H9 (cell line): Measurements from ENCODE around the gene LTBP2. TPM values are rescaled to one million over a fixed set of nuclear protein-coding genes. Genes with fewer than 3 reads are reported as not detected.

Source experiments
- DNase-seq: peaks from one replicate; pipeline ENCODE4 v3.0.0-alpha.2; 2017
- H2AFZ ChIP-seq: one replicate; pipeline ENCODE4 v1.6.1; 2013; ENCODE audit warnings: mild to moderate bottlenecking, low read length, control low read depth, moderate library complexity
- H2AK5ac ChIP-seq: 2 replicates; pipeline ENCODE4 v1.6.1; 2013; ENCODE audit warnings: low read length, control low read depth, mixed read lengths; ENCODE audit not compliant: insufficient read length
- H2BK120ac ChIP-seq: one replicate; pipeline ENCODE4 v1.6.1; 2013; ENCODE audit warnings: low read depth, mild to moderate bottlenecking, low read length, control low read depth, inconsistent platforms; ENCODE audit not compliant: poor library complexity, severe bottlenecking
- H2BK12ac ChIP-seq: 2 replicates; pipeline ENCODE4 v1.6.1; 2013; ENCODE audit warnings: low read length, control low read depth, mixed read lengths, low read depth; ENCODE audit not compliant: insufficient read length
- H2BK15ac ChIP-seq: 2 replicates; pipeline ENCODE4 v1.6.1; 2013; ENCODE audit warnings: low read depth, low read length, control low read depth
- H2BK20ac ChIP-seq: one replicate; pipeline ENCODE4 v1.6.1; 2013; ENCODE audit warnings: low read depth, mild to moderate bottlenecking, low read length, control low read depth, inconsistent platforms; ENCODE audit not compliant: poor library complexity, severe bottlenecking
- H2BK5ac ChIP-seq: 2 replicates; pipeline ENCODE4 v1.6.1; 2013; ENCODE audit warnings: low read length, control low read depth, mixed read lengths; ENCODE audit not compliant: insufficient read length
- H3K14ac ChIP-seq: 2 replicates; pipeline ENCODE4 v1.6.1; 2013; ENCODE audit warnings: low read length, control low read depth; ENCODE audit not compliant: insufficient read depth
- H3K18ac ChIP-seq: 2 replicates; pipeline ENCODE4 v1.6.1; 2013; ENCODE audit warnings: low read depth, mild to moderate bottlenecking, mixed read lengths, low read length, control low read depth; ENCODE audit not compliant: insufficient read length
- H3K23ac ChIP-seq: 2 replicates; pipeline ENCODE4 v1.6.1; 2013; ENCODE audit warnings: low read length, control low read depth, mixed read lengths, low read depth; ENCODE audit not compliant: insufficient read length
- H3K23me2 ChIP-seq: 2 replicates; pipeline ENCODE4 v1.6.1; 2013; ENCODE audit warnings: low read depth, mild to moderate bottlenecking, mixed read lengths, low read length, control low read depth; ENCODE audit not compliant: insufficient read length, poor library complexity, severe bottlenecking
- H3K27ac ChIP-seq: 2 replicates; pipeline ENCODE4 v1.5.1; 2013; ENCODE audit warnings: low read length, control low read depth, mixed read lengths, low read depth; ENCODE audit not compliant: insufficient read length
- H3K27me3 ChIP-seq: 2 replicates; pipeline ENCODE4 v1.6.1; 2013; ENCODE audit warnings: low read length, control low read depth, inconsistent platforms; ENCODE audit not compliant: insufficient read depth
- H3K4ac ChIP-seq: 2 replicates; pipeline ENCODE4 v1.6.1; 2013; ENCODE audit warnings: low read depth, mild to moderate bottlenecking, control low read depth, inconsistent platforms, low read length, moderate library complexity
- H3K4me1 ChIP-seq: 2 replicates; pipeline ENCODE4 v1.6.1; 2013; ENCODE audit warnings: low read length, control low read depth, inconsistent platforms; ENCODE audit not compliant: insufficient read depth
- H3K4me2 ChIP-seq: 2 replicates; pipeline ENCODE4 v1.6.1; 2013; ENCODE audit warnings: low read length, control low read depth, mixed read lengths; ENCODE audit not compliant: insufficient read length, insufficient read depth
- H3K56ac ChIP-seq: 2 replicates; pipeline ENCODE4 v1.6.1; 2013; ENCODE audit warnings: low read depth, mild to moderate bottlenecking, mixed read lengths, low read length, control low read depth; ENCODE audit not compliant: insufficient read length
- H3K79me1 ChIP-seq: 2 replicates; pipeline ENCODE4 v1.6.1; 2013; ENCODE audit warnings: low read depth, mild to moderate bottlenecking, moderate library complexity, low read length, control low read depth, inconsistent platforms; ENCODE audit not compliant: insufficient read depth, poor library complexity, severe bottlenecking
- H3K79me2 ChIP-seq: 2 replicates; pipeline ENCODE4 v1.6.1; 2013; ENCODE audit warnings: low read length, control low read depth, inconsistent platforms; ENCODE audit not compliant: insufficient read depth
- H3K9ac ChIP-seq: 2 replicates; pipeline ENCODE4 v1.6.1; 2013; ENCODE audit warnings: low read length, control low read depth, mixed read lengths; ENCODE audit not compliant: insufficient read length; ENCODE audit errors: extremely low read depth
- H3K9me3 ChIP-seq: one replicate; pipeline ENCODE4 v1.6.1; 2013; ENCODE audit warnings: low read depth, low read length, inconsistent platforms; ENCODE audit not compliant: control insufficient read depth
- H3T11ph ChIP-seq: one replicate; pipeline ENCODE4 v1.6.1; 2013; ENCODE audit warnings: mild to moderate bottlenecking, low read length, control low read depth, inconsistent platforms
- H4K20me1 ChIP-seq: one replicate; pipeline ENCODE4 v1.6.1; 2013; ENCODE audit not compliant: control insufficient read depth, insufficient read length, insufficient read depth
- H4K5ac ChIP-seq: 2 replicates; pipeline ENCODE4 v1.6.1; 2013; ENCODE audit warnings: low read depth, mild to moderate bottlenecking, mixed read lengths, low read length, control low read depth; ENCODE audit not compliant: insufficient read length
- H4K8ac ChIP-seq: replicated peaks from 2 replicates; pipeline ENCODE4 v1.6.1; 2013; ENCODE audit warnings: low read length, control low read depth, mixed read lengths, low read depth; ENCODE audit not compliant: insufficient read length
- H4K91ac ChIP-seq: 2 replicates; pipeline ENCODE4 v1.6.1; 2013; ENCODE audit warnings: low read depth, mild to moderate bottlenecking, moderate library complexity, mixed read lengths, low read length, control low read depth; ENCODE audit not compliant: insufficient read length
- H3K27ac Mint-ChIP-seq, 3 experiments: 2 replicates in 2 of 3; 3 replicates in 1 of 3; pipeline ENCODE4 v1.8.0; 2020 to 2021; ENCODE audit warnings: mixed read lengths in 3 of 3, mild to moderate bottlenecking in 1 of 3, moderate library complexity in 1 of 3
- H3K27me3 Mint-ChIP-seq: 2 replicates; pipeline ENCODE4 v1.8.0; 2021; ENCODE audit warnings: low read depth, mild to moderate bottlenecking, moderate library complexity, mixed read lengths
- H3K36me3 Mint-ChIP-seq, 3 experiments: 2 replicates in 2 of 3; 3 replicates in 1 of 3; pipeline ENCODE4 v1.8.0; 2020 to 2021; ENCODE audit warnings: low read depth in 3 of 3, mixed read lengths in 3 of 3; ENCODE audit not compliant: insufficient read depth in 1 of 3
- H3K4me1 Mint-ChIP-seq, 2 experiments: 2 replicates each; pipeline ENCODE4 v1.8.0; 2020; ENCODE audit warnings: mixed read lengths in 2 of 2
- H3K4me3 Mint-ChIP-seq, 2 experiments: 2 replicates in 1 of 2; 3 replicates in 1 of 2; pipeline ENCODE4 v1.8.0; 2020 to 2021; ENCODE audit warnings: mild to moderate bottlenecking in 2 of 2, mixed read lengths in 2 of 2, moderate library complexity in 1 of 2
- H3K9me3 Mint-ChIP-seq, 2 experiments: 2 replicates in 1 of 2; 3 replicates in 1 of 2; pipeline ENCODE4 v1.8.0; 2020; ENCODE audit warnings: mild to moderate bottlenecking in 2 of 2, mixed read lengths in 2 of 2, moderate library complexity in 1 of 2
- CTCF ChIP-seq: fragments of 200-600 bp; sonication (generic); conservative IDR thresholded peaks from 3 replicates; pipeline ENCODE4 v1.8.0; 2021; ENCODE audit warnings: antibody characterized with exemption, mild to moderate bottlenecking
- WGBS: extraction: QIAGEN DNeasy Blood & Tissue Kit; methylation state at CpG from one replicate; pipeline ENCODE4 v1.1.7; 2013; ENCODE audit warnings: missing lambda C conversion rate, low lambda C conversion rate, mixed read lengths; ENCODE audit not compliant: insufficient read length; ENCODE audit errors: extremely low coverage; 5-methylcytosine and 5-hydroxymethylcytosine counted together
- total RNA-seq: library from RNA; stranded (reverse); gene quantifications from 2 replicates; pipeline ENCODE4 v1.2.1, GENCODE V29; 2021

The LTBP2 gene
- total RNA-seq, 1 experiment from 2014 or later: 0.77 TPM

- Histone ChIP-seq H3K23ac (no peak overlapping the region), H3K4me2 (no peak overlapping the region), H2BK120ac (no peak overlapping the region), H3K27me3 (no peaks in the 10 kb centered on the region), H3T11ph (no peak overlapping the region), H3K14ac (no peak overlapping the region), H3K79me1 (no peaks in the 10 kb centered on the region), H4K91ac (no peak overlapping the region), H2BK12ac (no peak overlapping the region), H3K56ac (no peak overlapping the region), H3K18ac (no peak overlapping the region), H3K4ac (no peak overlapping the region), H4K8ac (no peak overlapping the region), H2BK5ac (no peak overlapping the region), H3K4me1 (no peaks in the 10 kb centered on the region; the same call in 1 of the 2 replicates), H3K9me3 (no peaks in the 10 kb centered on the region), H3K79me2 (no peaks in the 10 kb centered on the region), H2BK20ac (no peak overlapping the region), H2BK15ac (no peak overlapping the region), H4K20me1 (no peaks in the 10 kb centered on the region), H3K27ac (no peak overlapping the region), H2AK5ac (no peak overlapping the region), H4K5ac (no peak overlapping the region), H3K9ac (no peak overlapping the region), H3K23me2 (no peaks in the 10 kb centered on the region), H2AFZ (no peak overlapping the region)
- no peaks in the 10 kb centered on the region; the same call in none of the 2 replicates for H3K27me3 Mint-ChIP-seq
- no peaks in the 10 kb centered on the region for H3K36me3 Mint-ChIP-seq
- no peaks in the 10 kb centered on the region for H3K9me3 Mint-ChIP-seq
- no CpG with 5 or more reads among the region's 11 CpGs for WGBS
- H3K4me3 Mint-ChIP-seq: no peak overlapping the region
- no peak for TF ChIP-seq CTCF
- no peak for DNase-seq
- peaks cover 7 to 12% of the 10 kb centered on the region in 2 experiments for H3K4me1 Mint-ChIP-seq
- no peak overlapping the region; a peak in 1 of 7 replicates for H3K27ac Mint-ChIP-seq
These were observed 65.6 kb downstream of the LTBP2 start for GRCh38 chr14:74546416-74546815.
